ENCODE data around the gene SLC7A9.

Gene SLC7A9

DNA sequence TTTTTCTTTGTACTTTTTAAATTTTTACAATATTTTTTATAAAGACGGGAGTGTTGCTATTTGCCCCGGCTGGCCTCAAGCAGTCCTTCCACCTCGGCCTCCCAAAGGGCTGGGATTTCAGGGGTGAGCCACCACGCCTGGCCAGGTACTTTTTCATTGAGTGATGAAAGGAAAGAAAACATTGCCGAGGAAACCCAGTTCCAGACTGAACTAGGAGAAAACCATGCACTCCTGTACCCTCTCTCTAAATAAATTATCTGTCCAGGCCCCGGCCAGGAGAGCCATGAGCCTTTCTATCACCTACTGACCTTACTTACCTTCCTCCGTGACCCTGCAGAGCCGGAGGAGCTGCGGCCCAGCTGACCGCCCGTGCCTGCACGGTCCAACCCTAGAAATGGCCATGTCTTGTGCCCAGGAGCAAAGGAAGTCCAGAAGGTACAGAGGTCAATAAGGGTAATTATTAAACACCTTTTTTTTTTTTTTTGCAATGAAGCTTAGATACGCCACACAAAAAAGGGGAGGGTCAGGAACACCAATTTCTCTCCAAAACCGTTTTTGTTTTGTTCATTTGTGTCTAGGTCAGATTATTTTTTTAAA, at the start of gene SLC7A9:
TSS of gene SLC7A9 (minus strand) at position 399 of the 597 bp plus-strand sequence. CDS start 1,233 bp downstream, outside the sequence.
- no peak within 1 kb of the TSS for H3K4me3 ChIP-seq (ENCODE audit: low read length)
- TF ChIP-seq, protein P1, sequence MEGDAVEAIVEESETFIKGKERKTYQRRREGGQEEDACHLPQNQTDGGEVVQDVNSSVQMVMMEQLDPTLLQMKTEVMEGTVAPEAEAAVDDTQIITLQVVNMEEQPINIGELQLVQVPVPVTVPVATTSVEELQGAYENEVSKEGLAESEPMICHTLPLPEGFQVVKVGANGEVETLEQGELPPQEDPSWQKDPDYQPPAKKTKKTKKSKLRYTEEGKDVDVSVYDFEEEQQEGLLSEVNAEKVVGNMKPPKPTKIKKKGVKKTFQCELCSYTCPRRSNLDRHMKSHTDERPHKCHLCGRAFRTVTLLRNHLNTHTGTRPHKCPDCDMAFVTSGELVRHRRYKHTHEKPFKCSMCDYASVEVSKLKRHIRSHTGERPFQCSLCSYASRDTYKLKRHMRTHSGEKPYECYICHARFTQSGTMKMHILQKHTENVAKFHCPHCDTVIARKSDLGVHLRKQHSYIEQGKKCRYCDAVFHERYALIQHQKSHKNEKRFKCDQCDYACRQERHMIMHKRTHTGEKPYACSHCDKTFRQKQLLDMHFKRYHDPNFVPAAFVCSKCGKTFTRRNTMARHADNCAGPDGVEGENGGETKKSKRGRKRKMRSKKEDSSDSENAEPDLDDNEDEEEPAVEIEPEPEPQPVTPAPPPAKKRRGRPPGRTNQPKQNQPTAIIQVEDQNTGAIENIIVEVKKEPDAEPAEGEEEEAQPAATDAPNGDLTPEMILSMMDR (conservative IDR thresholded peaks at IDR 0.05; ENCODE audit: low read length), result no peak
- DNase-seq (ENCODE audit: low read depth), result no peak

DNA sequence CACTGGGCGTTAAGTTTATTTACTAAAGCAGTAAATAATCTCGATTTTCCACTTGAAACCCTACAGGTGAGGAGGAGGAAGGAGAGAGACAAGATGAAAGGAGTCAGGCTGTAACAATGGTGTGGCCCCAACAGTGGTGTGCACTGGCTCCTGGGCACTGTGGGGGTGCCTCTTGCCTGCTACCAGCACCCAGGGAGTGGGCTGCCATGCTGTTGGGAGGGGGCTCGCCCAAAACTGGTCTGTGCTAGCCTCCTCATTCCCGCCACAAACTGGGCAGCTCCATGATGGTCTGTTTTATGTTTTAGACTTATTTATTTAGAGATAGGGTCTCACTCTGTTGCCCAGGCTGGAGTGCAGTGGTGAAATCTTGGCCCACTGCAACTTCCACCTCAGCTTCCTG, 49.8 kb upstream of the SLC7A9 start:
- TF ChIP-seq, protein P1 (conservative IDR thresholded peaks at IDR 0.05; ENCODE audit: low read length), result no peak
- DNase-seq (ENCODE audit: low read depth), result no peak

DNA sequence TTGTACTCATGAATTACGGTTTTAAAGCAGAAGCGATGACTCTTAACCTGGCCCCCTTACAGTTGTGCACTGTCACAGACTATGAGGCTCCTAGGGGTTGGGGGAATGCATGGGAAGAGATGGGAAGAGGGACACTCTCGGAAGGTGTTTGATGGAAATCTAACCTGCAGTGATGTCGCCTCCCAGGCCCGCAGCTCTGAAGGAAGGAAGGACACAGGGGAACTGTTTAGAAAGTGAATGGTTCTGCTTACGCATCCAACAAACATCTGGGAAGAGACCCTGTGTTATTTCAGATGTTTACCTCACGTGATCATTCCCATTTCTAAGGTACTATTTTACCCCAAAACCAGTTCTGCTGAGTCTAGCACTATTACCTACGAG, 48.0 kb upstream of the SLC7A9 start:
- DNase-seq (ENCODE audit: low read depth), result no peak
- TF ChIP-seq, protein P1 (conservative IDR thresholded peaks at IDR 0.05; ENCODE audit: low read length), result no peak
- H3K4me3 ChIP-seq (ENCODE audit: low read length), result no peak overlapping the region

More for the DNA sequence above, 49.8 kb upstream of the SLC7A9 start:
- no peak overlapping the region for H3K4me3 ChIP-seq (ENCODE audit: low read length)

DNA sequence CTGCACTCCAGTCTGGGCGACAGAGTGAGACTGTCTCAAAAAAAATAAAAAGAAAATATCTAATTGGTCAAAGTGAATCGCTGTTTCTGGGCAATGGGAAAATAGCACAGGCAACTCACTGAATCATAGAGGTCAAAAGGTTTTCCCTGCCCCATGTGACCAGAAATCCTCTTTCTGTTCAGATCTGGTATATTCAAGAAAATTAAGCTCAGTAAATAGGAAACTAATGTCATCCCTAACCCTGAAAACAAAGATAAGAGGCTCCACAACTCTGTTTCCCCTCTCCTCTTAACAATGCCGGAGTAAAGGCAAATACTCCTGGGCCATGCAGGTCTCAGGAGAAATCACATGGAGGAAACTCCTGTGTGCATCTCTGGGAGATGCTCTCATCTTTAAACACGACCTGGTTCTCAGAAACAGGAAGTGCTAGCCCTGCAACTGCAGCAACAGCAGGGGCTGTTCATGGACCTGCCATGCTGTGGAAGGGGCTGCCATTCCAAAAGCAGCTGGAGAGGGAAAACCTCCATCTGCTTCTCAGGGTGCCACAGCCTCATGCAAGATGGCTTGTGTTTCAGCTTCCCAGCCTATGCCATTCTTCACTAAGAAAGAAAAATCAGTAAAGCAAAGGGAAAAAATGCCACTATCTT, 47.5 kb upstream of the SLC7A9 start:
- TF ChIP-seq, protein P1 (conservative IDR thresholded peaks at IDR 0.05; ENCODE audit: low read length), result no peak
- no peak for DNase-seq (ENCODE audit: low read depth)
- no peak overlapping the region for H3K4me3 ChIP-seq (ENCODE audit: low read length)

DNA sequence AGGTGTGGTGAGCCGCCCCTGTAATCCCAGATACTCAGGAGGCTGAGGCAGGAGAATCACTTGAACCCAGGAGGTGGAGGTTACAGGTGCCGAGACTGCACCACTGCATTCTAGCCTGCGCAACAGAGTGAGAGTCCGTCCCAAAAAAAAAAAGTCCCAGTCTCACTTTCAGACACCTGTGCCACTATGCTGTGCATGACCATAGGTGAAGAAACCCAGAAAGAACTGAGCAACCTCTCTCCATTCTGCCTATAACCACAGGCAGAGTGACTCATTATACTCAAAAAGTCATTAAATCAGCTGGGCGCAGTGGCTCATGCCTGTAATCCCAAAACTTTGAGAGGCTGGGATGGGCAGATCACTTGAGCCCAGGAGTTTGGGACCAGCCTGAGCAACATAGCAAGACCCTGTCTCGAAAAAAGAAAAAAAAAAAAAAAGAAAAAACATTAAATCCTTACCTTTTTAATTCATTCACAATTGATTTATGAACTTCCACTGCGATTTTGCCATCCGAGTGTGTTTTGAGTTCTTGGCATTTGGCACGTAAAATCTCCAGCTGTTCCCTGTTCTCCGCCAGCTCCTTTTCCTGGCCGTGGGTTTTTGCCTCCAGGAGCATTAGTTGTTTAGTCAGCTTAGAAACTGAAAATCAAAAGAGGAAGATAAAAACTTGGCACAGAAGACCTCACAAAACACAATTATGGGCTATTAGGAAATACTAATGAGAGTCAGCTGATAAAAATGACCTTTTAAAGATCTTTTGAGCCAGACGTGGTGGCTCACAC, 45.5 kb upstream of the SLC7A9 start:
- TF ChIP-seq, protein P1 (conservative IDR thresholded peaks at IDR 0.05; ENCODE audit: low read length), result no peak
- no peak overlapping the region for H3K4me3 ChIP-seq (ENCODE audit: low read length)
- peak; percentile 9 for DNase-seq (ENCODE audit: low read depth)

DNA sequence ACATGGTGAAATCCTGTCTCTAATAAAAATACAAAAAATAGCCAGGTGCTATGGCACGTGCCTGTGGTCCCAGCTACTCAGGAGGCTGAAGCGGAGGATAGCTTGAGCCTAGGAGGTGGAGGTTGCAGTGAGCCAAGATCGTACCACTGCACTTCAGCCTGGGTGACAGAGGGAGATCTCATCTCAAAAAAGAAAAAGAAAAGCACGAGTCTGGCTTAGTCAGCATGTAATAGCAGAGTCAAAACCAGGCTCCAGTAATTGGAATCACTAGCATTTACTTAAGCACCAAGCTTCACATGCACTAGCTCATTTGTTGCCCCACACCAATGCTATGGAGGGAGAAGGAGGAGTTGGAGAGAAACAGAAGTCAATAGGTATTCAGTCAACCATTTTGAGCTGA, 41.9 kb upstream of the SLC7A9 start:
- no peak for DNase-seq (ENCODE audit: low read depth)
- TF ChIP-seq, protein P1 (conservative IDR thresholded peaks at IDR 0.05; ENCODE audit: low read length), result no peak

More for the DNA sequence above, 41.9 kb upstream of the SLC7A9 start:
- H3K4me3 ChIP-seq (ENCODE audit: low read length), result no peak overlapping the region
